ENCODE measurements around the gene KIRREL3.
A peak's percentile ranks its signal among the peaks of the same experiment; 100 is the strongest.

Gene KIRREL3

DNA sequence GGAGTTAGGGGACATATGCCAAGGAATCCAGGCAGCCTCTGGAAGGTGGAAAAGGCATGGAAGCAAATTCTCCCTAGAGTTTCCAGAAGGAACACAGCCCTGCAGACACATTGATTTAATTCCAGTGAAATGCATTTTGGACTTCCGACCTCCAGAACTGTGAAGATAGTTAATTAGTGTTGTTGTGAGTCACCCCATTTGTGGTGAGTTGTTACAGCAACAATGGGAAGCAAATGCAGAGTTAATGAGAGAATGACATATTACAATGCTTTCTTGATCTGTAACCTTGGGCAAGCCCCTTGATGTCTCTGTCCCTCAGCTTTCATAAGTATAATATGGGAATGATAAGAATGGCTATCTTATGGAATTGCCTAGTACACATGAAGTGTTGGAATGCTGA, 178.7 kb downstream of the KIRREL3 start:
- DNase-seq: no peak

DNA sequence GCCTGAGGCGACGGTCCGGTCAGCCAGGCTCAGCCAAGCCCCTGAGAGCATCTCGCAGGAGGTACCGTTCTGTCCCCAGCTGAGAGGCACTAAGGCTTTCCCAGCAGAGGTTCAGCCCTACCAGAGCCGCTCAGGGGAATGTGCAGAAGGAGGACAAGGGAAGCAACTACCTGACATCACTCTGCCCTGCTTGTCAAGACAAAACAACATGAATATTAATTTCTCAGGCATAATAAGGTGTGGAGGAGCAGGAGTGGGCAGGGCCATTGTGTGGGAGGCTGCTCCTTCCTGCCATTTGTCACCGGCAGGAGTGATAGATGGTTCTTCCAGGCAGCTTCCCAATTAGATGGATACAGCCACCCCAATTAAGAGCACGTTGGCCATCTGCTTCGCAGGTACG, 181.4 kb downstream of the KIRREL3 start:
- peak; percentile 72 for DNase-seq

DNA sequence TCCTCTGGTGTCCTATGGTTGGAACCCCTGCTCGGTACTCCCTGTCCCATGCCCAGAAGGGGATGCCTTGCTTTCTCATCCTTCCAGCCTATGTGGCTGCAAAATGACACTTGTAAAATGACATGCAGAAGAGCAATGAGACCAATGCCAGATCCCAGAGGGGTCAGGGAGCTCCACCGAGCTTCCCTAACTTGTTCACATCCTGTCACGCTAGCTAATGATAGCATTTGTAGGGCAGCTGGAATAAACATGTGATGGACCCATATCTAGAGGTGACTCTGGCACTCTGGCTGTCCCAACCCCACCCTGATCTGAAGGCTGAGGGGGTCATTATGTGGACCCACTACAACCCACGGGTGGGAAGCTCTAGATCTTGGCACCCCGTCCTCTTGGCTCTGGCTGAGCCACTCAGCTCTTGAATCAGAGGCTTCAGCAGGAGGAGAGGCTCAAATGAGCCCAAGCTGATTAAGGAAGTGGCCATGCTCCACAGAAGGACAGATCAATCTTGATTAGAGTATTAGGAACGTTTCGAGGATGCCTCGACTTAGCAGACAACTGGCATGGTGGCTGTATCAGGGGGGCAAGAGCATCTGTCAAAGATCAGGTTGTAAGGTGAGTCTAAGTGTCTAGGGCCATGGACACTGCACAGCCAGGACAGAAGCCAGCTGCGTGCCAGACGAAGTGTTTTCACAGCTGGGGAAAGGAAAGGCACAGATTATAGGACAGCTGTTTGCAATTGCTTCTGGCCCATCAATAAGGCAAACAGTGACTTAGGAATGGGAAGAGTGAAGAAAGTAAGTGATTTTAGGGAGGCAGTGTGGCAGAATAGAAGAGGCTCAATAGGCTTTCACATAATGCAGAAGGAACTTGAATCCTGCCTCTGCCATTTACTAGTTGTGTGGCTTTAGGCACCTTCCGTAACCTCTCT, 182.8 kb downstream of the KIRREL3 start:
- DNase-seq: peak; percentile 17

DNA sequence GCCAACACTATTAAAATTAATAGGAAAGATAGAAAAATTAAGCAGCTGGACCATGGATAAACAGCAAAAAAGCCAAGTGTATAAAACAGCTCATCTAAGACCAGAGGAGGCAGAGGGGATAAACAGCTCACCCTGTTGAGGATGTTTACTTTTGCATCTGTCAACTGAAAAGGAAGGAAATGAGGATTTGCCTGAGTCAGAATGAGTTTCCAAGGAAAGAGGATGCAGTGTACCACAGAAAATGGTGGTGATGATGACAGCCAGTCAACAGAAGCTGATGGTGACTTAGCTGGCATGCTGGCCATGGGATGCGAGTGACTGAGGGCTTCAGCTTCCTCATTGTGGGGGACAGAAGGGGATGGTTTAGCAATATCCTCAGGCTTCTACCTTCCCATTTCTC, 183.5 kb downstream of the KIRREL3 start:
- peak; percentile 43 for DNase-seq

DNA sequence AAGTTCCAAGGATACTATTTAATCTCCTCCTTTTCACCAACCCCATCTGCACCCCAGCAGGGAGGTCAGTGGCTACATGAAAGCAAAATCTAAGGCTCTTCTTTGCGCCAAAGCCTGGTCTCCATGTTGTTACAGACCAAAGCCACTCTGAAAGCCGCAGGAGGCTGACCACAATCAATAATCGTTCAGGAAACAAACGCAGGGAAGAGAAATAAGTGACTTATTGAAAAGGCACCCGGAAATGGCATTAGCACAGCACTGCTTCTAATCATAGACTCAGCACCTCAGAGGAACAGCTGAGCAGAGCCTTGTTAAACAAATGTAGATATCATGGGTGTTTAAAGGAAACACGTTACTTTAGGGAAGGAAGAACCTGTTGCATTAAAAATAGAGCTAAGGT, 183.9 kb downstream of the KIRREL3 start:
- peak; percentile 68 for DNase-seq

DNA sequence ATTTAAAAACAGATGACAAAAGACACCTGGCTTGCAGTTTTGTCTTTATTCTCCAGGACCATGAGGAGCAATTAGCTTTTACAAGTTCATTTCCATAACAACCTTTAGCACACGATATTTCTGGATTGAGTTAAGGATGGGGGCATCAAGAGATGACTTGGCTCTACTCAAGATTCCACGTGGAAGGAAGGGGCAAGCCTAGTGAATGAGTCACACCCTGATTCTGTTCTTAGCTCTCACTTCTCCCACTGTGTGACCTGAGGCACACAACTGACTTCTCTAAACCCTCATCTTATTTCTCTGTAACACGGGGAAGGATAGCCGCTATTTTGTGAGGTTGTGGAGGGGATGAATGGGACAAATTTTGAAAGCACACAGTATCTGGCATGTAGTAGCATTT, 185.5 kb downstream of the KIRREL3 start:
- no peak for DNase-seq

DNA sequence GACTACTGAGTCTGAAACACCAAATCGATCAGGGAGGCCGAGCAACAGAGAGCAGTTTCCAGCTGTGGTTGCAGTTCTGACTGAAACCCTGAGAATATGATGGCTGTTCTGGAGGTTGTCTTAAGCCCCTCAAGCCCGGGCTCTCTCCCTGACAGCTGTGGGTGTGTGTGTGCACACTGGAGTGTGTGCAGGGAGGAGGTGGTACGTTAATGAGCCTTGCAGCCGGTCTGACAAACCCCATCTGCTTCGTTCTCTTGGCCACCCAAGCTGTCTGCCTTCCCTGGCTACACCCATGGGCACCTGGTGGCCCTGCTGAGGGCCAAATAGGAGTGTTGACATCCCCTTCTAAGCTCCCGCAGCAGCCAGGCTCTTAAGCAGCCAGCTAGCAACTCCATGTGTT, 189.8 kb downstream of the KIRREL3 start:
- DNase-seq: peak; percentile 89

DNA sequence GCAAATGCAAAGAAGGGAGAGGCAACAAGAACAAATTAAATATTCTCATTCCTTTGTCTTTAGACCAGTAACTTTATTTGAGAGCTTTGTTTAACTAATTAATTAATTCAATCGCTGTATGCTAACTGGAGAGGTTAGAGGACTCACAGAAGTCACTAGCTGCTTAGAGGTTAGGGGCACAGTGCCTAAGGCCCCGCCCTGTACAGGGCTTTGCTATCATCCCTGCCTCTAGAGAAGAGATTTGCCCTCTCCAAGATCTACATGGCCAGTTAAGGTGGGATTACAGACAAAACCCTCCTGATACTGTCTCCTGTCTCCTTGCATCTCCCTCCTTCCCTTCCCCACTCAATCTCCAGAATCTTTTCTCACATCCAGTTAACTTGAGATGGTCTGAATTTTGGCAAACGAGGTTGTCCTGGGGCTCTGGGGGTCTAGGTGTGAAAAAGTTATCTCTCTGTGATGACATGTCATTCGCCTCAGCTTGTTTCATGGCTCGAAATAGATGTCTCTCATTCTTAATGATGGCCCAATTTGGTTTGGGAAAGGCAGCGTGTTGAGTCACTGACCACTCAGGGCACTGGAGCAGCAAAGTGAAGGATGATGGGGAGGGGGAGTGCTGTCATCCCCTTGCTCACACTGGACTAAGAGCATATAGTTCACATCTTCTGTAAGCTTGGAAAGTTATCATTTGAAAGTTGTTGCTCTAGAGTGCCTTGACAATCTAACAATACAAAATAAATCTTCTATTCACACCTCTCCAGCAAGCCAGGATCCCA, 190.9 kb downstream of the KIRREL3 start:
- DNase-seq: no peak

DNA sequence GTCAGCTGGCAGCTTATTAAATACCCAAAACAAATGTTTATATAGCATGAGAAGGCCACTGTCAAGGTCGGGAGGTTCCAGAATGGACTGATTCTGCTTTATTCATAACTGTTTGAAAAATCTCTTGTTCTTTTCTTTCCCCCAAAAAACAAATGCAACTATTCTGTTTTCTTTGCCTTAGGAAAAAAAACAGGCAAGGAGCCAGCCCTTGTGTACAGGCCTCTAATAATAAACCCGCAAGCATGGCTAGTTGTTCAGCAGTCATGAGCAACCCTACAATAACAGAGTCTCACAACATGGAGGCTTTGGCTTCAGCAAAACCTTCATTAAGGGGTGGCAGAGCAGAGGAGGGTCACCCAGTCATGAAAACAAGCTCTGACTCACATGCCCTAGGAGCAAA, 191.7 kb downstream of the KIRREL3 start:
- peak; percentile 30 for DNase-seq

DNA sequence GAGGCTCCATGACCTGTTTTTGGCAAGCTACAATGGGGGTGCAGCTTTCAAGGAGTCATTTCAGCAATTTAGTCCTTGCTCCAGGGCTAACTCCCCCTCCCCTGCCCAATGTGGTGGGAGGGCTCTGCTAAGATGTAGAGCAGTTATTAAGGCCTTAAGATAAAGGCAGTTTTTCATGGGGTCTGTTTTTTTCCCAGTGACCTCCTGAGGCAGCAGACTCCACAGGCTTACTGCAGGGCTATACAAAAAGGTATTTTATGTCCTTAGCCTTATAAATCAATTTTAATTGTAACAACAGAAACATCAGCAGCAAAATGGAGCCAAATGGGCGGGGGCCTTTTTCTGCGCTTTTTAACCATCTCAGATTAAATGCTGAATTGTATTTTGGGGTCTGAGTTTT, 192.3 kb downstream of the KIRREL3 start:
- peak; percentile 40 for DNase-seq

DNA sequence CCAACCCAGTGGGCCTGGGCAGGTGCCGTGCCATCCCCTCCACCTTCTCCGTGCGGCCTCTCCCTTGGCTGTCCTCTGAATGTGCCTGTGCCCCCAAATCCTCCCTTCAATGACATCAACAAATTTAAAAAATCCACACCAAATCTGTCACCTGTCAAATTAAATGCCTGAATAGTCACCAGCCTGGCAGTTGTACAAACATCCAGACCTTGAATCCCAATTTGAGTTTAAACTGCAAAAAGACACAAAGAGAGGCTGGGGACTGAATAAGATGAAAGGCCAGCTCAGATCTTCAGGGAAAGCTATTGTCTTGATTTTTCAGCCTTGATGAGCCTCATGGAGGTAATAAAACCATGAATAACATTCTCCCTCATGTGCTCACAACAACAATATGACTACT, 194.7 kb downstream of the KIRREL3 start:
- DNase-seq: no peak

DNA sequence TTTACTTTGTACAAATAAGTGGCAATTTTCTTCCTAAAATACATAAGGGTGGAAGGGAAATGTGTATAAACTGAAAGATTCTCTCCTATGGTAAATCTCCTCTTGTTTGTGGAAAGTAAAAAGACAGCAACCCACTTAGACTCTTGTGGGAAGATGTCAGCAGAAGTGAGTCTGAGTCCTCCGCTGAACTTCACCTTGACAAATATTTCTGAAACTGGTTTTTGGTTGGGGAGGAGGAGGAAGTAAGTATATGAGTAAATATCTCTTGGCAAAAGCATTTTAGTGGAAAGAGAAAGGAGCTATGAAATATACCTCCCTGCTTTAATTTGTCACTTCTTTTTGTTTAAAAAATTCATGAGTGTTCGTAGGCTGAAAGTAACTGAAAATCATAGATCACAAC, 196.2 kb downstream of the KIRREL3 start:
- DNase-seq: no peak

DNA sequence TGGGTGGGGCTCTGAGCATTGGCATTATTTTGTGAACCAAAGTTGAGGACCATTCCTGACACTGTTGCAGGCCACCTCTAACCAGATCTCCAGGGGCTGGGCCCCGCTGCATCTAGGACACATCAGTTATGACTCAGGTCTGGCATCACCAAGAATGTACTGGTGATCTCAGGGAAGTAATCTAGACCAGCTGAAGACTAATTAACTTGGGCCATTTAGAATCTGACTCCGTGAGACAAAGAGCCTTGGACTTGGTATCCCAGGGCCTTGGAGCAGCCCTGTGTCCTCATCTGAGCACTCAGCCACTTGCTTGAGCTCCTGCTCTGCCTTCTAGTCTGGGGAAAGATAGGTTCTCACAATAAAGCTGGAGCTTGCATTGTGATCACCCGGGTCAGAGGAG, 200.6 kb downstream of the KIRREL3 start:
- DNase-seq: no peak

DNA sequence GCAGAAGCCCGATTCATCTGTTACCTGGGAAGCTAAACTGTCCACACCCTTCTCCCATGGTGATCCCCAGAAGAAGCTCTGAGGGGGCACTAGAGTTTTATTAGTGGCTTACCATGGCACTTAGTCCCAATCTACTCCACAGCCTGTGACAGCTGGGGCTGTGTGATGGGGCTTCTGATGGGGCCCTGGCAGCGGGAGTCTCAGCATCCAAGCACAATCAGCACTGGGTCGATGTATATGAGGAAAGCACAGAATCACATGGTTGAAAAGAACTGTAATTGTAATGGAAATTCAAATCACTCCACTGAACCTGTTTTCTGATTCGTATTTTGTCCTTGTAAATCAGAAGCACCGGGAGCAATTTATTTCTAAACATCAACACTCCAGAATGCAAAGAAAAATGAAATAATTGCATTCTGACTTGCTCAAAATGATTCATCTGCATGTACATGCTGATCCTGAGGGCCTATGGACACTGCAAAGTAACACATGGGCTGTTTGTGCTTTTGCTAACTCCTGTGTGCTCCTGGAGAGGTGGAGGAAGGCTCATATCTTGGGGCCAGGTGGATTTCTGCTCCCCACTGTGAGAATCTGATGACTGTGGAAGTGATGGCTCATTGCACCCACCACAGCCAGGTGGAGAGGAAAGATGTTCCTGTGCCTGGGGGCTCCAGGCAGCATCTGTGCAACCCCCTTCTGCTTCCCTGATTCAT, 203.0 kb downstream of the KIRREL3 start:
- DNase-seq: peak; percentile 81

DNA sequence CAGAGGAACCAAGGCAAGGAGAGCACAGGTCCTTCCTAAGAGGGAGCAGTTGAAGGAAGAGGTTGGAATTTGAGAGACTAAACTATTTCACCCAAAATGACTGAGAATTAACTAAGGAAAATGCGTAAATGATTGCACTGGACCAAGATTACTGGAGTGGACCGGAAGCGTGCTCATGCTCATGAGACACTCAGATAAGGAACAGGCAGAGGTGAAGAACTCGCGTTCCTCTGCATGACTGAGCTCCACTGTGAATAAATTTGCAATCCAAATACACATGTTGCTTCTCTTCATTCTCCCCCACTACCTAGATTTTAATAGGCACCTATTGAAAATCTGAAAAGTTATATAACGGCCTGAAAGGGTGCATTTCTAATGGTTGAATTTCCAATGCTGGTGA, 207.0 kb downstream of the KIRREL3 start:
- no peak for DNase-seq

DNA sequence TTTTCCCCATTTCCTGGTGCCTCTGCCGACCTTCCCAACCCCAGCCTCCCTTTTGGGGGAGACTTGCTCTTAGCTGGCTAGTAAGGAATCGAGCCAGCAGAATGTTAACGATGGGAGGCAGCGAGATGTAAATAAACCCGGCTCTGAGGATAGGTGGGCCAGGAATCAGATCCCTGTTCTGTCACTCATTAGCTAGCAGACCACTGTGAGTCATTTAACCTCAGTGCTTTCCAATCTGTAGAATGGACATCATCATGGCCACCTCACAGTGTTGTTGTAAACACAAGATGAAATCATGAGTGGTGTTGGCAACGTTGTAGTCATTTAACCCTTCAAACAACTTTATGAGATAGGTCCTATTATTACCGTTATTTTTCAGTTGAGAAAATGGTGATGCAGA, 208.6 kb downstream of the KIRREL3 start:
- no peak for DNase-seq

DNA sequence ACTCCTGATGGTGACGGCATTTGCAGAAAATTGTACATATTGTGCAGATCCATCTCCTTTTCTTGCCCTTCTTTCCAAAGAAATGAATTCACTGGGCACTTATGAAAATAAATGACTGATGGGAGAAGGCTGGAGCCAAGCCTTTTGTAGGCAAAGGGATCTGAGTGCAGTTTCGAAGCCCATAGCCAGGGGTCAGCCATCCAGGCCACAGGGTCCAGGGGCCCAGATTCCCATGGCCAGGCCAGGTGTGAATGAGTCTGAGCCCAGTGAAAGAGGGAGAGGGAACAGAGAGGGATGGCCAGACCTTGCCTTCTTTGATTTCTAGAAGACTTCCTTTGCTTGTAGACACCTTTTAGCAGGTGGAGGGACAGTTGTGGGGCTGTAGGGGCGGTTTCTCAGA, 209.1 kb downstream of the KIRREL3 start:
- no peak for DNase-seq

DNA sequence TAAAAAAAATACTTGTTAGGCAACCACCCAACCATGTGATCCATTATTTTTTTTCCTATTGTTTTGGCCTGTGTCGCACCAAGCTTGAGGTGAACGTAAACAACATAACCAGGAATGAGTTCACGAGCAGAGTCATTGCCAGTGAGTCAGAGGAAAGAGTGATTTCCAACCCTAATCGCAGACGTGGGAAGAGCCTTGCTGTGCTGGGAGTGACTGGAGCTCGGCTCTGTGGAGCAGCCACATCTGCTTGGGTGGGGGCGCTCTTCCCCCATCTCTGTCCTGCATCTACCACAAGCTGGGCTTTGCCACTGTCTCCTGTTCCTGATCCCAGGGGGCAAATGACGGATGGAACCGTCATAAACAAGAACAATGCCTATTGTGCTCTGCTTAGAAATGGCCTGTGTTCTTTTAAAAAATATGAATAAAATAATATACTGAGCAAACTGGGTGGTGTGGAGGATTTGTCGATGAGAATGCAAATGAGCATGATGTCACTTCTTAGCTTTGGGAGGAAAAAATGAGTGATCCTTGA, 210.0 kb downstream of the KIRREL3 start:
- peak; percentile 49 for DNase-seq

DNA sequence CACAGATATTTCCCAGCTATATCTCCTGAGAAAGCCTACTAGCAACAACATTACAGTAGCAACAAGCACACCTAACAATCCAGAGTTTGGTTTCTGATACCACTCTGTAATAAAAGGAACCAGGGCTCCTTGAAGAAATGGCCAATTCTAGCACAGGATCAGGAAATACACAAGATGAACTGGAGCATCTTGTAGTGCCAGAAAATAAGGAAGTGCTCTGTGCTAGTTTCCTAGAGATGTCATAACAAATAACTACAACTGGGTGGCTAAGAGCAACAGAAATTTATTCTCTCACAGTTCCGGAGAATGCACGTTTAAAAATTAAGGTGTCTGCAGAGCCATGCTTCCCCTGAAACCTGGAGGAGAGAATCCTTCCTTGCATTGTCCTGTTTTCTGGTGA, 217.8 kb downstream of the KIRREL3 start:
- DNase-seq: no peak

DNA sequence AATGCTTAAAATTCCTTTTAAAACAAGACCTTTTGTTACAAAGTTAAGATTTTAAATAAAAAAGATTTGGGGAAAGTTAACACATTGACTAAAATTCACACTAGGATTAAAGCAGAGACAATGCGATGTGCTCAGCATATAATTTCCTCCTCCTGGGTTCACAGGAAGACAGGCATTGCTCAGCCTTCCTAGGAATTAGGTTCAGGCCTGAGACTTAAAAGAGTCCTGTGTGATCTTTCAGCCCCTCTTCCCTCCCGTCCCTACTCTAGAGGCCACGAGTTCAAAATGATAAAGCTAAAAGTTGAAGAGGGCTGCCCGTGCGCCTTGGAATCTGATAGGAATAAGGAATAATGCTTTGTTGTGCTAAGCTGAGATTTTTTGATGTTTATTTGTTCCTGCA, 218.6 kb downstream of the KIRREL3 start:
- no peak for DNase-seq

DNA sequence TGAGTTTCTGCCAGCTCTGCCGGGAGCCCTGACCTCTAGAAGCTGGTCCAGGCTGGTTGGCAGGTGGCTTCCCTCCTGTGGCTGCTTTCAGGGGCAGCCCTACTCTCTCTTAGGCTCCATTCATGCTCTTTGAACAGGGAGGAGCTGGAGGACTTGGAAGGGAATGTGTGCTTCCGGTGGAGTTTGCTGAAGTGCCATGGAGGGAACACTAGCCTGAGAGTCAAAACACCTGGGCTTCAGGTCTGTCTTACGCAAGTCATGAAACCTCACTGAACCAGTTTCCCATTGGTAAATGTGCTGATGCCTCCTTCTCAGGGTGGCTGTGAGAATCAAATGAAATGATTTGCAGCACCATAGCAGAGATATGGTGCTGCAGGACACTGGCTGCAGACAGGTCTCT, 224.5 kb downstream of the KIRREL3 start:
- DNase-seq: no peak

DNA sequence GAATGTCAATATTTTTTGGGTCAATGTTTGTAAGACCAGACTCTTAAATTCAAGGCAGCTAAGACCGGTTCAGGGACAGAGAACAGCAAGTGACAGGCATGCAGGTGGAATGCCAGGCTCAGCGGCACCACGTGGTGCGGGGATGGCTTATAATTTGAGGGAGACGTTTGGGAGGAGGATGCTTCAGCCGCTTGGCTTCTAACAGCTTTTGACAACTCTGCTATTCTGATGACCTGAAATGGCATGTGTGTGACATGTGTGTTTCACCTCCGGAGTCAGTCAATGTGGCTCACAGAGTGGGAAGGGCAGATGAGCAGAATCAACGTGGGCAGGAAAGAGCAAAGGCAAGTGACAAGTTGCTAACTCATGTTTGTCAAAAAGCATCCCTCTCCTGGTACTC, 228.3 kb downstream of the KIRREL3 start:
- no peak for DNase-seq

DNA sequence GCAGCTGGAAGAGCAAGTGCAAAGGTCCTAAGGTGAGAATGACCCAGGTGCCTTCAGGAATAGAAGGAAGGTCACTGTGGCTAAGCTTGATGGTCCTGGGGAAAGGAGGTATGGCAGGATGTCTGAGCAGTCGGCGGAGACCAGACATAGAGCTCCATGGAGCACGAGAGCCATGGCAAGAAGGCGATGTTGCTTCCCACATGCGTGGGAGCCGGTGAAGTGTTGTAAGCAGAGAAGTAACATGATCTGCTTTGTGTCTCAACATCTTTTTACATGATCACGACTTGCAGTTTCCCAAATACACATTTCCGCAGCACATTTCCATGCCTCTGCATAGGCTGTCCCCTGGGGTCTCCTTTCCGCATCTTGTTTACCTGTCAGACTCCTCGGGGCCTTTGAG, 231.9 kb downstream of the KIRREL3 start:
- no peak for DNase-seq
